H9 (cell line): ENCODE measurements around the gene AMPH. TPM values are rescaled to one million over a fixed set of nuclear protein-coding genes. Genes with fewer than 3 reads are reported as not detected.

Experiments used
- DNase-seq: peaks from one replicate; pipeline ENCODE4 v3.0.0-alpha.2; 2017
- H2AFZ ChIP-seq: one replicate; pipeline ENCODE4 v1.6.1; 2013; ENCODE audit warnings: mild to moderate bottlenecking, low read length, control low read depth, moderate library complexity
- H2AK5ac ChIP-seq: 2 replicates; pipeline ENCODE4 v1.6.1; 2013; ENCODE audit warnings: low read length, control low read depth, mixed read lengths; ENCODE audit not compliant: insufficient read length
- H2BK120ac ChIP-seq: one replicate; pipeline ENCODE4 v1.6.1; 2013; ENCODE audit warnings: low read depth, mild to moderate bottlenecking, low read length, control low read depth, inconsistent platforms; ENCODE audit not compliant: poor library complexity, severe bottlenecking
- H2BK12ac ChIP-seq: 2 replicates; pipeline ENCODE4 v1.6.1; 2013; ENCODE audit warnings: low read length, control low read depth, mixed read lengths, low read depth; ENCODE audit not compliant: insufficient read length
- H2BK15ac ChIP-seq: 2 replicates; pipeline ENCODE4 v1.6.1; 2013; ENCODE audit warnings: low read depth, low read length, control low read depth
- H2BK20ac ChIP-seq: one replicate; pipeline ENCODE4 v1.6.1; 2013; ENCODE audit warnings: low read depth, mild to moderate bottlenecking, low read length, control low read depth, inconsistent platforms; ENCODE audit not compliant: poor library complexity, severe bottlenecking
- H2BK5ac ChIP-seq: 2 replicates; pipeline ENCODE4 v1.6.1; 2013; ENCODE audit warnings: low read length, control low read depth, mixed read lengths; ENCODE audit not compliant: insufficient read length
- H3K14ac ChIP-seq: 2 replicates; pipeline ENCODE4 v1.6.1; 2013; ENCODE audit warnings: low read length, control low read depth; ENCODE audit not compliant: insufficient read depth
- H3K18ac ChIP-seq: 2 replicates; pipeline ENCODE4 v1.6.1; 2013; ENCODE audit warnings: low read depth, mild to moderate bottlenecking, mixed read lengths, low read length, control low read depth; ENCODE audit not compliant: insufficient read length
- H3K23ac ChIP-seq: 2 replicates; pipeline ENCODE4 v1.6.1; 2013; ENCODE audit warnings: low read length, control low read depth, mixed read lengths, low read depth; ENCODE audit not compliant: insufficient read length
- H3K23me2 ChIP-seq: 2 replicates; pipeline ENCODE4 v1.6.1; 2013; ENCODE audit warnings: low read depth, mild to moderate bottlenecking, mixed read lengths, low read length, control low read depth; ENCODE audit not compliant: insufficient read length, poor library complexity, severe bottlenecking
- H3K27ac ChIP-seq: 2 replicates; pipeline ENCODE4 v1.5.1; 2013; ENCODE audit warnings: low read length, control low read depth, mixed read lengths, low read depth; ENCODE audit not compliant: insufficient read length
- H3K27me3 ChIP-seq: 2 replicates; pipeline ENCODE4 v1.6.1; 2013; ENCODE audit warnings: low read length, control low read depth, inconsistent platforms; ENCODE audit not compliant: insufficient read depth
- H3K4ac ChIP-seq: 2 replicates; pipeline ENCODE4 v1.6.1; 2013; ENCODE audit warnings: low read depth, mild to moderate bottlenecking, control low read depth, inconsistent platforms, low read length, moderate library complexity
- H3K4me1 ChIP-seq: 2 replicates; pipeline ENCODE4 v1.6.1; 2013; ENCODE audit warnings: low read length, control low read depth, inconsistent platforms; ENCODE audit not compliant: insufficient read depth
- H3K4me2 ChIP-seq: 2 replicates; pipeline ENCODE4 v1.6.1; 2013; ENCODE audit warnings: low read length, control low read depth, mixed read lengths; ENCODE audit not compliant: insufficient read length, insufficient read depth
- H3K56ac ChIP-seq: 2 replicates; pipeline ENCODE4 v1.6.1; 2013; ENCODE audit warnings: low read depth, mild to moderate bottlenecking, mixed read lengths, low read length, control low read depth; ENCODE audit not compliant: insufficient read length
- H3K79me1 ChIP-seq: 2 replicates; pipeline ENCODE4 v1.6.1; 2013; ENCODE audit warnings: low read depth, mild to moderate bottlenecking, moderate library complexity, low read length, control low read depth, inconsistent platforms; ENCODE audit not compliant: insufficient read depth, poor library complexity, severe bottlenecking
- H3K79me2 ChIP-seq: 2 replicates; pipeline ENCODE4 v1.6.1; 2013; ENCODE audit warnings: low read length, control low read depth, inconsistent platforms; ENCODE audit not compliant: insufficient read depth
- H3K9ac ChIP-seq: 2 replicates; pipeline ENCODE4 v1.6.1; 2013; ENCODE audit warnings: low read length, control low read depth, mixed read lengths; ENCODE audit not compliant: insufficient read length; ENCODE audit errors: extremely low read depth
- H3K9me3 ChIP-seq: one replicate; pipeline ENCODE4 v1.6.1; 2013; ENCODE audit warnings: low read depth, low read length, inconsistent platforms; ENCODE audit not compliant: control insufficient read depth
- H3T11ph ChIP-seq: one replicate; pipeline ENCODE4 v1.6.1; 2013; ENCODE audit warnings: mild to moderate bottlenecking, low read length, control low read depth, inconsistent platforms
- H4K20me1 ChIP-seq: one replicate; pipeline ENCODE4 v1.6.1; 2013; ENCODE audit not compliant: control insufficient read depth, insufficient read length, insufficient read depth
- H4K5ac ChIP-seq: 2 replicates; pipeline ENCODE4 v1.6.1; 2013; ENCODE audit warnings: low read depth, mild to moderate bottlenecking, mixed read lengths, low read length, control low read depth; ENCODE audit not compliant: insufficient read length
- H4K8ac ChIP-seq: replicated peaks from 2 replicates; pipeline ENCODE4 v1.6.1; 2013; ENCODE audit warnings: low read length, control low read depth, mixed read lengths, low read depth; ENCODE audit not compliant: insufficient read length
- H4K91ac ChIP-seq: 2 replicates; pipeline ENCODE4 v1.6.1; 2013; ENCODE audit warnings: low read depth, mild to moderate bottlenecking, moderate library complexity, mixed read lengths, low read length, control low read depth; ENCODE audit not compliant: insufficient read length
- H3K27ac Mint-ChIP-seq, 3 experiments: 2 replicates in 2 of 3; 3 replicates in 1 of 3; pipeline ENCODE4 v1.8.0; 2020 to 2021; ENCODE audit warnings: mixed read lengths in 3 of 3, mild to moderate bottlenecking in 1 of 3, moderate library complexity in 1 of 3
- H3K27me3 Mint-ChIP-seq: 2 replicates; pipeline ENCODE4 v1.8.0; 2021; ENCODE audit warnings: low read depth, mild to moderate bottlenecking, moderate library complexity, mixed read lengths
- H3K36me3 Mint-ChIP-seq, 3 experiments: 2 replicates in 2 of 3; 3 replicates in 1 of 3; pipeline ENCODE4 v1.8.0; 2020 to 2021; ENCODE audit warnings: low read depth in 3 of 3, mixed read lengths in 3 of 3; ENCODE audit not compliant: insufficient read depth in 1 of 3
- H3K4me1 Mint-ChIP-seq, 2 experiments: 2 replicates each; pipeline ENCODE4 v1.8.0; 2020; ENCODE audit warnings: mixed read lengths in 2 of 2
- H3K4me3 Mint-ChIP-seq, 2 experiments: 2 replicates in 1 of 2; 3 replicates in 1 of 2; pipeline ENCODE4 v1.8.0; 2020 to 2021; ENCODE audit warnings: mild to moderate bottlenecking in 2 of 2, mixed read lengths in 2 of 2, moderate library complexity in 1 of 2
- H3K9me3 Mint-ChIP-seq, 2 experiments: 2 replicates in 1 of 2; 3 replicates in 1 of 2; pipeline ENCODE4 v1.8.0; 2020; ENCODE audit warnings: mild to moderate bottlenecking in 2 of 2, mixed read lengths in 2 of 2, moderate library complexity in 1 of 2
- CTCF ChIP-seq: fragments of 200-600 bp; sonication (generic); conservative IDR thresholded peaks from 3 replicates; pipeline ENCODE4 v1.8.0; 2021; ENCODE audit warnings: antibody characterized with exemption, mild to moderate bottlenecking
- WGBS: extraction: QIAGEN DNeasy Blood & Tissue Kit; methylation state at CpG from one replicate; pipeline ENCODE4 v1.1.7; 2013; ENCODE audit warnings: missing lambda C conversion rate, low lambda C conversion rate, mixed read lengths; ENCODE audit not compliant: insufficient read length; ENCODE audit errors: extremely low coverage; 5-methylcytosine and 5-hydroxymethylcytosine counted together
- total RNA-seq: library from RNA; stranded (reverse); gene quantifications from 2 replicates; pipeline ENCODE4 v1.2.1, GENCODE V29; 2021

The AMPH gene
- total RNA-seq, 1 experiment from 2014 or later: 4.8 TPM

- no peaks in the 10 kb centered on the region for H4K20me1 ChIP-seq
- no peaks in the 10 kb centered on the region for H3K23me2 ChIP-seq
- no peak overlapping the region for H4K91ac ChIP-seq
- H2AK5ac ChIP-seq: no peak overlapping the region
- Mint-ChIP-seq H3K36me3 (no peaks in the 10 kb centered on the region), H3K4me3 (no peak overlapping the region), H3K27ac (no peak overlapping the region), H3K27me3 (no peaks in the 10 kb centered on the region; the same call in 1 of the 2 replicates), H3K9me3 (no peaks in the 10 kb centered on the region), H3K4me1 (no peaks in the 10 kb centered on the region)
- H2BK12ac ChIP-seq: no peak overlapping the region
- no peak overlapping the region for H2BK20ac ChIP-seq
- H2AFZ ChIP-seq: no peak overlapping the region
- no peaks in the 10 kb centered on the region for H3K9me3 ChIP-seq
- H3K27me3 ChIP-seq: no peaks in the 10 kb centered on the region
- no peak for DNase-seq
- H3K79me2 ChIP-seq: no peaks in the 10 kb centered on the region
- H2BK5ac ChIP-seq: no peak overlapping the region
- H3K27ac ChIP-seq: no peak overlapping the region
- H3T11ph ChIP-seq: no peak overlapping the region
- H3K4me1 ChIP-seq: no peaks in the 10 kb centered on the region
- no peak overlapping the region for H3K18ac ChIP-seq
- H2BK120ac ChIP-seq: no peak overlapping the region
- no peak overlapping the region for H3K4me2 ChIP-seq
- H4K8ac ChIP-seq: no peak overlapping the region
- WGBS: no CpG with 5 or more reads among the region's 1 CpG
- no peak for TF ChIP-seq CTCF
- no peak overlapping the region for H2BK15ac ChIP-seq
- no peaks in the 10 kb centered on the region for H3K79me1 ChIP-seq
- H4K5ac ChIP-seq: no peak overlapping the region
- H3K23ac ChIP-seq: no peak overlapping the region
- H3K14ac ChIP-seq: no peak overlapping the region
- H3K4ac ChIP-seq: no peak overlapping the region
- no peak overlapping the region for H3K56ac ChIP-seq
- no peak overlapping the region for H3K9ac ChIP-seq
Measured at GRCh38 chr7:38506004-38506403, 125.2 kb downstream of the AMPH start.
